Measurements from ENCODE around the gene CRYZ. TPM values are rescaled to one million over a fixed set of nuclear protein-coding genes. Genes with fewer than 3 reads are reported as not detected.

The CRYZ gene
- total RNA-seq, 1 donor from 2014 or later = 31.8 TPM

- no peak for TF ChIP-seq CTCF (IDR thresholded peaks at IDR 0.05)
- ChIA-PET POLR2A (no interaction called here), CTCF (no interaction called here)
- Mint-ChIP-seq H3K36me3 (ENCODE audit: low read depth) (peaks cover 44% of the 10 kb centered on the region), H3K4me3 (no peak overlapping the region), H3K27ac (no peak overlapping the region), H3K9me3 (peaks cover 5% of the 10 kb centered on the region), H3K4me1 (peaks cover 35% of the 10 kb centered on the region), H3K27me3 (no peaks in the 10 kb centered on the region)
- ATAC-seq (ENCODE audit: low read depth) (no peak), DNase-seq (no peak)
- intact Hi-C loops (cut with micrococcal nuclease) = loop anchor here (10.0 kb wide), 1 partner anchor 995 kb away; the partner anchor contains the start of gene ACADM
Observed at GRCh38 chr1:74729741-74730478, 2.9 kb downstream of the CRYZ start.

DNA sequence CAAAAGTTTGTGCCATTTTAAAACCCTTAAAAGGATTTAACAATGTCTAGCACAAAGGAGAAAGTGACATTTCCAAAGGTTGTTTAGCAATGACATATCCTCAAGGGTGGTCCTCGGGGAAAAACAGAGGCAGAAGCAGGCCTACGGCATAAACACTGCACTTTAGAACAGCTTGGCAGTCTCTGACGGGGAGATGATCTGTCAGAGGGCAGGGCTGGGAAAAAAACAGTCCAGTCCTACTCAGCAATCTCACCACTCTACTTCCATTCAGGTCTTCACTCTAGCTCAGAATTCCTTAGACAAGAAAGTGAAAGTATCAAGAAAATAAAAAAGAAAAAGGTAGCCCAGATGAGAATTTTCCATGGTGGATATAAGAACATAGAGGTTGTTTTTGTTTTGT, 4.1 kb downstream of the CRYZ start:
- H3K36me3 Mint-ChIP-seq (ENCODE audit: low read depth) = peaks cover 53% of the 10 kb centered on the region

DNA sequence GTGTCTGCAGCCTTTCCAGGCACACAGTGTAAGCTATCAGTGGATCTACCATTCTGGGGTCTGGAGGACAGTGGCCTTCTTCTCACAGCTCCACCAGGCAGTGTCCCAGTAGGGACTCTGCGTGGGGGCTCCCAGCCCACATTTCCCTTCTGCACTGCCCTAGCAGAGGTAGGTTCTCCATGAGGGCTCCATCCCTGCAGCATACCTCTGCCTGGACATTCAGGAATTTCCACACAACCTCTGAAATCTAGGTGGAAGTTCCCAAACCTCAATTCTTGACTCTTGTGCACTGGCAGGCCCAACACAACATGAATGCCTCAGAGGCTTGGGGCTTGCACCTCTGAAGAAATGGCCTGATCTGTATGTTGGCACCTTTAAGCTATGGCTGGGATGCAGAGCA, 6.8 kb downstream of the CRYZ start:
- Mint-ChIP-seq H3K36me3 (ENCODE audit: low read depth) (peaks cover 66% of the 10 kb centered on the region), H3K27me3 (no peaks in the 10 kb centered on the region), H3K27ac (no peak overlapping the region), H3K4me3 (no peak overlapping the region), H3K9me3 (peaks cover 5% of the 10 kb centered on the region), H3K4me1 (peaks cover 7% of the 10 kb centered on the region)
- TF ChIP-seq CTCF (IDR thresholded peaks at IDR 0.05) = no peak
- no peak for ATAC-seq (ENCODE audit: low read depth)
- POLR2A ChIA-PET = no interaction called here
- intact Hi-C loops (cut with micrococcal nuclease) = no loop called here
- CTCF ChIA-PET = no interaction called here
- no peak for DNase-seq

More for the DNA sequence above, 4.1 kb downstream of the CRYZ start:
- Mint-ChIP-seq H3K4me3 (no peak overlapping the region), H3K27me3 (no peaks in the 10 kb centered on the region), H3K9me3 (peaks cover 5% of the 10 kb centered on the region), H3K27ac (no peak overlapping the region), H3K4me1 (peaks cover 23% of the 10 kb centered on the region)
- POLR2A ChIA-PET = no interaction called here
- intact Hi-C loops (cut with micrococcal nuclease) = no loop called here
- CTCF ChIA-PET = no interaction called here
- ATAC-seq (ENCODE audit: low read depth) = no peak
- no peak for DNase-seq
- no peak for TF ChIP-seq CTCF (IDR thresholded peaks at IDR 0.05)

GRCh38 chr1:74717626-74718025, 15.2 kb downstream of the CRYZ start:
- no peak for DNase-seq
- Mint-ChIP-seq H3K4me3 (no peak overlapping the region), H3K4me1 (no peaks in the 10 kb centered on the region), H3K27ac (no peak overlapping the region), H3K27me3 (no peaks in the 10 kb centered on the region), H3K9me3 (no peaks in the 10 kb centered on the region), H3K36me3 (ENCODE audit: low read depth) (peaks cover 40% of the 10 kb centered on the region)
- ChIA-PET POLR2A (no interaction called here), CTCF (interaction anchor here (1.1 kb wide), 1 partner anchor 27 kb away, joined by 3 read pairs; no protein-coding TSS in a partner anchor)
- intact Hi-C loops (cut with micrococcal nuclease) = no loop called here
- no peak for TF ChIP-seq CTCF (IDR thresholded peaks at IDR 0.05)
- no peak for ATAC-seq (ENCODE audit: low read depth)

DNA sequence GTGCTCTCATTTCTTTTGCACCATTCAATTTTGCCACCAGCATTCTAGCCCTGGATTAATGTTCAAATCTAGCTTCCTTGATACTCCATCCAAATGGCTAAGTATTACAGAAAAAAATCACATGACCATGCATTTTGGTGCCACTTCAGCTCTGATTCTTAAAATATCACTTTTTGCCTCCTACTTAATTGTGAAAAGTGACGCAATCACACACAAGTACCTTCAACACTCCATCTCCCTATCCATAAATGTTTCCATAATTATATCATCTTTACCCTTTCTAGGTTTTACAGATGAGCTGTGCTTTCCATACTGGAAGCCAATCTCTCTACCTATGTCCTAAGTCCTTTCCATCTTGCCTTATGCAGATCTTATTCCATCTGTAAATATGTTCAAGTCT, 16.0 kb downstream of the CRYZ start:
- H3K27ac Mint-ChIP-seq = no peak overlapping the region
- H3K4me1 Mint-ChIP-seq = no peaks in the 10 kb centered on the region
- no peaks in the 10 kb centered on the region for H3K9me3 Mint-ChIP-seq
- no peak overlapping the region for H3K4me3 Mint-ChIP-seq
- ATAC-seq (ENCODE audit: low read depth) (no peak), DNase-seq (no peak)
- peaks cover 40% of the 10 kb centered on the region for H3K36me3 Mint-ChIP-seq (ENCODE audit: low read depth)
- TF ChIP-seq CTCF (IDR thresholded peaks at IDR 0.05) = no peak
- intact Hi-C loops (cut with micrococcal nuclease) = no loop called here
- no peaks in the 10 kb centered on the region for H3K27me3 Mint-ChIP-seq
- ChIA-PET CTCF (no interaction called here), POLR2A (no interaction called here)
